RWPE2 (cell line): ENCODE data around the gene LRRN4CL.
"Not testable (repeated sequence)": the region's sequence is repeated elsewhere in the genome, so short reads cannot be mapped to it uniquely, and the experiment has no call there.

ENCODE experiments used
- ATAC-seq: fragments of 200-7000 bp; cut with Tn5 transposase; 3 replicates; pipeline ENCODE4 v1.9.1; 2021; ENCODE audit warnings: low read depth
- DNase-seq: peaks from one replicate; pipeline ENCODE4 v3.0.0-alpha.2; 2020; ENCODE audit warnings: low spot score
- H3K27ac ChIP-seq: fragments of 450-650 bp; 2 replicates; pipeline ENCODE4 v1.5.1; 2017; ENCODE audit warnings: mild to moderate bottlenecking; ENCODE audit not compliant: poor library complexity, severe bottlenecking
- H3K27me3 ChIP-seq: fragments of 250-450 bp; sonication (Bioruptor Pico); 2 replicates; pipeline ENCODE4 v1.5.1; 2021; ENCODE audit warnings: mild to moderate bottlenecking, moderate library complexity; ENCODE audit not compliant: insufficient read depth, poor library complexity, severe bottlenecking
- H3K36me3 ChIP-seq: fragments of 250-450 bp; sonication (Bioruptor Pico); 2 replicates; pipeline ENCODE4 v1.5.1; 2020; ENCODE audit warnings: low read depth, mild to moderate bottlenecking, moderate library complexity
- H3K4me1 ChIP-seq: fragments of 250-450 bp; sonication (Bioruptor Pico); 2 replicates; pipeline ENCODE4 v1.5.1; 2021; ENCODE audit warnings: mild to moderate bottlenecking, moderate library complexity; ENCODE audit not compliant: insufficient read depth, poor library complexity, severe bottlenecking
- H3K4me3 ChIP-seq: fragments of 250-450 bp; sonication (Bioruptor Pico); 2 replicates; pipeline ENCODE4 v1.5.1; 2021; ENCODE audit warnings: mild to moderate bottlenecking, moderate library complexity; ENCODE audit not compliant: severe bottlenecking
- H3K9me3 ChIP-seq: fragments of 250-450 bp; sonication (Bioruptor Pico); 2 replicates; pipeline ENCODE4 v1.5.1; 2021; ENCODE audit warnings: mild to moderate bottlenecking, moderate library complexity; ENCODE audit not compliant: severe bottlenecking
- TF ChIP-seq, protein P1 (sequence below): fragments of 450-650 bp; IDR thresholded peaks from one replicate; pipeline ENCODE4 v1.5.1; 2017; ENCODE audit warnings: mild to moderate bottlenecking, moderate library complexity; ENCODE audit not compliant: poor library complexity, severe bottlenecking

LRRN4CL gene

DNA sequence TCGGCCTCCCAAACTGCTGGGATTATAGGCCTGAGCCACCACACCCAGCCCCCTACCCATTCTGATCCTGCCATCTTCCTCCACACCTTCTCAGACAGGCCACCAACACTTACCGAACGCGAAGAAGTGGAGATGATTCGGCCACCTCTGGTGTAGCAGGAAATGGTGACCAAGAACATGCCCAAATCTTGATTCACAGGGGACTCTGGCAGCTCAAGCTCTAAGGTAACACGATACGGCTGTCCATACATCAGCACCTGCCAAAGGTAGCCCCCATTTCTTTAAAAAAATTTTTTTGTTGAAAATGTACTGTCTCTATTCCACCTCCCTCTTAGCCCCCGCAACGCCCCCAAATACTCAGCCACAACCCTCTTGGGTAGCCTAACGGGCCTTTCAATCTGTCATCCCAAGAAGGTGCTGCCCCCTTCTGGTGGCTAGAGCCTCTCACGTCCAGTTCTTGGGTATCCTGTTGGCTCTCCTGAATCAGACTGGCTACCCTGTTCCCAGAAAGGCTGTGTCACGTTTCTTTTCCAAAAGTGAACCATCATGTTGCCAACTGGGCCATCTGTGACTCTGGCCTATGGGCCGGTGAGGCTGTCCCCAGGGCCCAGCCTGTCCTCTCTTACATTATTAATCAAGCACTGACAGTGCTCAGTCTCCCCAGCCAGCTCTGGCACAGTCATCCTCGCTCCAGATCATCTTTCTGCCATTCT is 5.3 kb upstream of the LRRN4CL start:
- Histone ChIP-seq H3K27ac (no peak overlapping the region), H3K27me3 (no peaks in the 10 kb centered on the region), H3K4me3 (no peak overlapping the region), H3K9me3 (no peaks in the 10 kb centered on the region), H3K4me1 (no peaks in the 10 kb centered on the region), H3K36me3 (peaks cover 21% of the 10 kb centered on the region)
- DNase-seq (no peak), ATAC-seq (peak; percentile 67)
- TF ChIP-seq, protein P1, sequence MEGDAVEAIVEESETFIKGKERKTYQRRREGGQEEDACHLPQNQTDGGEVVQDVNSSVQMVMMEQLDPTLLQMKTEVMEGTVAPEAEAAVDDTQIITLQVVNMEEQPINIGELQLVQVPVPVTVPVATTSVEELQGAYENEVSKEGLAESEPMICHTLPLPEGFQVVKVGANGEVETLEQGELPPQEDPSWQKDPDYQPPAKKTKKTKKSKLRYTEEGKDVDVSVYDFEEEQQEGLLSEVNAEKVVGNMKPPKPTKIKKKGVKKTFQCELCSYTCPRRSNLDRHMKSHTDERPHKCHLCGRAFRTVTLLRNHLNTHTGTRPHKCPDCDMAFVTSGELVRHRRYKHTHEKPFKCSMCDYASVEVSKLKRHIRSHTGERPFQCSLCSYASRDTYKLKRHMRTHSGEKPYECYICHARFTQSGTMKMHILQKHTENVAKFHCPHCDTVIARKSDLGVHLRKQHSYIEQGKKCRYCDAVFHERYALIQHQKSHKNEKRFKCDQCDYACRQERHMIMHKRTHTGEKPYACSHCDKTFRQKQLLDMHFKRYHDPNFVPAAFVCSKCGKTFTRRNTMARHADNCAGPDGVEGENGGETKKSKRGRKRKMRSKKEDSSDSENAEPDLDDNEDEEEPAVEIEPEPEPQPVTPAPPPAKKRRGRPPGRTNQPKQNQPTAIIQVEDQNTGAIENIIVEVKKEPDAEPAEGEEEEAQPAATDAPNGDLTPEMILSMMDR, result peak; percentile 74

GRCh38 chr11:62693624-62694023 is 4.3 kb upstream of the LRRN4CL start:
- H3K9me3 ChIP-seq, H3K4me1 ChIP-seq, ATAC-seq, H3K27me3 ChIP-seq, H3K4me3 ChIP-seq, H3K27ac ChIP-seq, DNase-seq: not testable (repeated sequence)
- H3K36me3 ChIP-seq, result peaks cover 21% of the 10 kb centered on the region

- Histone ChIP-seq H3K27ac (no peak overlapping the region), H3K4me3 (no peak overlapping the region), H3K4me1 (no peaks in the 10 kb centered on the region), H3K9me3 (no peaks in the 10 kb centered on the region), H3K27me3 (no peaks in the 10 kb centered on the region), H3K36me3 (peaks cover 21% of the 10 kb centered on the region)
- no peak for ATAC-seq
- TF ChIP-seq, protein P1, result no peak
- DNase-seq, result no peak
These were observed 839 bp downstream of the LRRN4CL start for GRCh38 chr11:62688491-62688890.

- TF ChIP-seq, protein P1, result no peak
- H3K4me1 ChIP-seq, result no peaks in the 10 kb centered on the region
- H3K36me3 ChIP-seq, result peaks cover 16% of the 10 kb centered on the region
- H3K27ac ChIP-seq, result no peak overlapping the region
- no peak for ATAC-seq
- H3K4me3 ChIP-seq, result no peak overlapping the region
- DNase-seq, result no peak
- no peaks in the 10 kb centered on the region for H3K27me3 ChIP-seq
- no peaks in the 10 kb centered on the region for H3K9me3 ChIP-seq
These were observed 1.6 kb downstream of the LRRN4CL start for GRCh38 chr11:62687508-62688396.

DNA sequence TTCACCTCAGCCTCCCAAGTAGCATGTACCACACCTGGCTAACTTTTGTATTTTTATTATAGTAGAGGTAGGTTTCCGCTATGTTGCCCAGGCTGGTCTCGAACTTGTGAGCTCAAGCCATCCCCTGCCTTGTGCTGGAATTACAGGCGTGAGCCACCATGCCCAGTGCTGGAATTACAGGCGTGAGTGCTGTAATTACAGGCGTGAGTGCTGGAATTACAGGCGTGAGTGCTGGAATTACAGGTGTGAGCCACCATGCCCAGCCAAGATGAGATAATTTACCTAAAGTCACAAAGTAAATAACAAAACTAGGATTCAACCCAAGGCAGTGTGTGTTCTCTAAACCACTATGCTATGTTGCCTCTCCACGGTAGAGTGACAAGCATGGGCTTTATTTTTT is 6.8 kb downstream of the LRRN4CL start:
- DNase-seq (no peak), ATAC-seq (no peak)
- H3K4me3 ChIP-seq, result no peak overlapping the region
- H3K27ac ChIP-seq, result no peak overlapping the region
- TF ChIP-seq, protein P1, result no peak
- H3K9me3 ChIP-seq, result no peaks in the 10 kb centered on the region
- peaks cover 6% of the 10 kb centered on the region for H3K36me3 ChIP-seq
- H3K4me1 ChIP-seq, result peaks cover 9% of the 10 kb centered on the region
- no peaks in the 10 kb centered on the region for H3K27me3 ChIP-seq
